AG10803 (cell line): Measurements from ENCODE around the gene GGPS1.
A peak's percentile ranks its signal among the peaks of the same experiment; 100 is the strongest.

ENCODE experiments used
- DNase-seq: peaks from one replicate; pipeline ENCODE4 v3.0.0; 2010; ENCODE audit warnings: low read depth
- H3K4me3 ChIP-seq: 2 replicates; pipeline ENCODE4 v1.5.1; 2011; ENCODE audit warnings: mild to moderate bottlenecking, low read length, control low read depth
- TF ChIP-seq, protein P1 (sequence below): conservative IDR thresholded peaks from 2 replicates; pipeline ENCODE4 v1.5.1; 2011; ENCODE audit warnings: mild to moderate bottlenecking, low read length, control low read depth, inconsistent platforms

The GGPS1 gene

DNA sequence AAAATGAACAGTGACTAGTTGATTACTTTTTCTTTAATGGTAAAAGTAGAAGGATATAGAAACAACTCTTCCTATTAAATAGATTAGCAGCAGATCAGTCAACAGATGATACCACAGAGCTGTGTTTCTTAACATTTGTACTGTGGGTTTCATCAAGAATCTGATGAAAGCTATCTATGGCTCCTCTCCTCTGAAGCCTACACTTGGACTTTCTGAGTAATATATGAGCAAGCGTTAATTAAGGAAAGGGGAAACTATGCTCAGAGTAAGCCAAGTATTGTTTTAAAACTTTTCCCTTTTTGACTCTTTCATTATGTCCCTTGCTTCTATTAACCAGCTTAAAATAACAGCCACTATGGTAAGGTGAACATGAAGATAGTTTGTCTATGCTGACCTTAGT lies 11.2 kb upstream of the GGPS1 start:
- H3K4me3 ChIP-seq = no peak overlapping the region
- TF ChIP-seq, protein P1, sequence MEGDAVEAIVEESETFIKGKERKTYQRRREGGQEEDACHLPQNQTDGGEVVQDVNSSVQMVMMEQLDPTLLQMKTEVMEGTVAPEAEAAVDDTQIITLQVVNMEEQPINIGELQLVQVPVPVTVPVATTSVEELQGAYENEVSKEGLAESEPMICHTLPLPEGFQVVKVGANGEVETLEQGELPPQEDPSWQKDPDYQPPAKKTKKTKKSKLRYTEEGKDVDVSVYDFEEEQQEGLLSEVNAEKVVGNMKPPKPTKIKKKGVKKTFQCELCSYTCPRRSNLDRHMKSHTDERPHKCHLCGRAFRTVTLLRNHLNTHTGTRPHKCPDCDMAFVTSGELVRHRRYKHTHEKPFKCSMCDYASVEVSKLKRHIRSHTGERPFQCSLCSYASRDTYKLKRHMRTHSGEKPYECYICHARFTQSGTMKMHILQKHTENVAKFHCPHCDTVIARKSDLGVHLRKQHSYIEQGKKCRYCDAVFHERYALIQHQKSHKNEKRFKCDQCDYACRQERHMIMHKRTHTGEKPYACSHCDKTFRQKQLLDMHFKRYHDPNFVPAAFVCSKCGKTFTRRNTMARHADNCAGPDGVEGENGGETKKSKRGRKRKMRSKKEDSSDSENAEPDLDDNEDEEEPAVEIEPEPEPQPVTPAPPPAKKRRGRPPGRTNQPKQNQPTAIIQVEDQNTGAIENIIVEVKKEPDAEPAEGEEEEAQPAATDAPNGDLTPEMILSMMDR = no peak
- DNase-seq = peak; percentile 35

DNA sequence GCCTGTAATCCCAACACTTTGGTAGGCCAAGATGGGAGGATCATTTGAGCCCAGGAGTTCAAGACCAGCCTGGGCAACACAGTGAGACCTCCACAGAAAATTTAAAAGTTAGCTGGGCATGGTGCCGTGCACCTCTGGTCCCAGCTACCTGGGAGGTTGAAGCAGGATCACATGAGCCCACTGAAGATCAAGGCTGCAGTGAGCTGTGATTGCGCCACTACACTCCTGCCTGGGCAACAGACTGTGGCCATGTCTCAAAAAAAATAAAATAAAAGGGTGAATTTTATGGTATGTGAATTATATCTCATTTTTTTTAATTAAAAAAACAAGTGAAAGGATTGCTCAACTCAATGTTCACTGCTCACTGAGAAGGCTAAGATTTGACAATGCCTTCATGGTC lies 9.1 kb upstream of the GGPS1 start:
- no peak overlapping the region for H3K4me3 ChIP-seq
- TF ChIP-seq, protein P1 = no peak
- no peak for DNase-seq

DNA sequence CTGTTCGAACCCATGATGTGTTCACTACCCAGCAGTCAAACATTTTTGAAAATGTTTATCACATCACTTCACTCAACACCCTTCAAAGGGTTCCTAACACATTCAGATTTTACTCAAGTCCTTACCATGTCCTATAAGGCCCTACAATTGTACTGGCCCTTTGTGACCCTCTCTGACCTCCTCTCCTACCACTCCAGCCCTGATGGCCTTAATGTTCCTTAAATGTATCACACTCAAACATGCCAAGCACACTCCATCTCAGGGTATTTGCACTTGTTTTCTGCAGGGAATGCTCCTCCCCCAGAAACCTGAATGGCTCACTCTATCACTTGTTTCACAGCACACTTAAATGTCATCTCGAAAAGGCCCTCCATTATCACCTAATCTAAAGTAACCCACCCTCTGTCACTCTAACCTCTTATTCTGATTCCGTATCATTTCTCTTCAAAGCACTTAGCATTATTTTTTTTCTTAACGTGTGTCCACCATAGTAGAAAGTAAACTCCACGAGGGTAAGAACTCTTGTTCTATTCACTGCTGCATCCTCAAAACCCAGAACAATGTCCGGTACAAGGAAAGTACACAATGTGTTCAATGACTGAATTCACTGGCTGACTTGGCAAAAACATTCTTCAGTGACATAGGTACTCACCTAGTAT lies 7.7 kb upstream of the GGPS1 start:
- no peak for DNase-seq
- H3K4me3 ChIP-seq = no peak overlapping the region
- TF ChIP-seq, protein P1 = no peak

DNA sequence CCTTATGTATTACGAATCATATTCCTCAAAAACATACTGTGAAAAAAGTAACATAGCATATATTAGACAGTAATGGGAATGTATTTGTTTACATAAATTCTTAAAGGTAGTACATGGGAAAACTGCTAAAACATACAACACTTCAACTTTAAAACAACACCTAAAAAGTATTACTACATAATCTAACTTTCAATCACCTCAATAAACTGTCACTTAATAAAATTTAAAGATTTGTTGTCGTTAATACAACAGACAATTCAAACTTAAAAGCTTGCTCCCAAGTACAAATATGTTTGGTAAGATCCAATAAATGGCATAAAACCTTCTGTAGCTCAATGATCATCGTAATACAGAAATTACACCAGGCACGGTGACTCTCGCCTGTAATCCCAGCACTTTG lies 4.1 kb upstream of the GGPS1 start:
- TF ChIP-seq, protein P1 = no peak
- no peak for DNase-seq
- H3K4me3 ChIP-seq = no peak overlapping the region

DNA sequence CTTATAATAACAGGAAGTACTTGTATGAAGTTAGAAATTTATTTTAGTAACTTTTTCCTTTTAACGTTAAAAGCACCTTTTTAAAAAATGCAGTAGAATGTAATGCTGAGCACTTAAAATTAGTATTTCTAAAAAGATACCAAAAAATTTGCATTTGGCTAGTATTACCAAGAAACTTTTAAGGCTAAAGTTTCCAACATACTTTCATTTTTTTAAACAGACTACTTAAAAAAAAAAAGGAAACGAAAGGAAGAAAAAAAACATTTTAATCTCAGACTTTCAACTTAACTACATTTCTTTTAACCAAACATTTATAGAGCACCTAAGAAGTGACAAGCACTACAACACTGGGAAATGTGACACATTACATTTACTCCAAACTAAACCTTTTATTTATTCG lies 3.2 kb upstream of the GGPS1 start:
- TF ChIP-seq, protein P1 = no peak
- H3K4me3 ChIP-seq = peak overlapping the region; percentile 85; the same call in 1 of the 2 replicates
- no peak for DNase-seq

DNA sequence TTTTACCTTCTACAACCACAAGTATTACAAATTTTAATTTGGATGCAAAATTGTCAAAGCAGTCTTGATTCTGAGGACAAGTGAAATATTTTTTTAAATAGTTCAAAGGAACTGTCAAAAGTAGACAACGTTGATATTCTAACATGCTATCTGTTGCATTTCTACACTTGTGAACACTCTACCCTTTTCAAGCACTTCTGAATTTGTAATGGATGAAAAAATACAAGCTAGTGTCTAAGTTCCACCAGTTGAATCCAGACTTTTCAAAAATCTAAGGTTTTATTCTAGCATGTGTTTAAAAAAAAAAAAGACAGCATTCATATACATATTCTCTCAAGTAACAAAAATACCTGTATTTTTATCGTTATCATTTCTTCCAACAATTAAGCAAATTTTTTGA lies 2.5 kb upstream of the GGPS1 start:
- H3K4me3 ChIP-seq = peak overlapping the region; percentile 85
- DNase-seq = no peak
- TF ChIP-seq, protein P1 = no peak

DNA sequence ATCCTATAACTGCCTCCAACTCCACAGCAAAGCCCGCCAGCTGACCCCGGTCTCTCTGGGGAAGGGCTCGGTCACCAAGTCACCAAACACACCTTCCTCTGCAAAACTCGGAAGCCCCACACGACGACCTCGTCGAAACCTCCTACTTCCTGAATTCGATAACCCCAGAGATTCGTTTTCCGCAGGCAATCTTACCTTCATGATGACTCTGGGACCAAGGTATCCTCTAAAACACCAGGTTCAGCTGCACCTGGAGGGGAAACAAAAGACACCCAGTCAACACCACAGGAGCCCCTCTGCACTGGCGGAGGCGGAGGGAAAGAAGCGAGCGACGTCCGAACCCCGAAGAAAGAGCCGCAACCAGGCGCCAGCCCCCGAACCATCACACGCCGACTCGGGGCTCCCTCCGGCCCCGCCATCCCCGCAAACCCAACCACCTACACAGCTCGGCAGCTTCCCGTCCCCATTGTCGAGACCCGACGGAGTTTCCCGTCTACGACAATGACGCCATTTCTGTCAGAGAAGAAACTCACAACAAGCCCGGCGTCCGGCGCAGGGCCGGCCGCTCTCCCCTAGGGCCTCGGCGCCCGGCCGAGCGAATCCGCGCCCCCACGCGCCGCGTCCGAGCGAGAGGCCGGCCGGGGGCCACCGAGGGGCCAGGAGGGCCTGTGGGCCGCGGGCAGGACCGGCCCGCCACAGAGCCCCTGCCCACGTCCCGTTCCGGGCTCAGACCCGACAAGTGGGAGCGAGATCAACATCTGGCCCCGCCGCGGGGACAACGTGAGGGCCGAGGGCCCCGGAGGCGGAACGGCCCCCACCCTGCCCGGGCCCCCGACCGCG lies 1.4 kb upstream of the GGPS1 start:
- H3K4me3 ChIP-seq = peak overlapping the region; percentile 85
- DNase-seq = no peak
- TF ChIP-seq, protein P1 = no peak
